PC-9 (cell line): ENCODE results near the gene WDR53.

Source experiments
- CTCF ChIP-seq: fragments of 200-600 bp; sonication (generic); conservative IDR thresholded peaks from 2 replicates; pipeline ENCODE4 v1.6.1; 2017; ENCODE audit warnings: mixed run types, antibody characterized with exemption, mild to moderate bottlenecking, moderate library complexity
- EZH2 ChIP-seq: fragments of 200-600 bp; sonication (generic); IDR thresholded peaks from 2 replicates; pipeline ENCODE4 v1.8.0; 2017; ENCODE audit warnings: antibody characterized with exemption, low read depth

- TF ChIP-seq CTCF, result no peak
- no peak for TF ChIP-seq EZH2
Measured at GRCh38 chr3:196547067-196547466, 21.3 kb downstream of the WDR53 start.
